K562 (cell line): ENCODE results near the gene ABHD17C. TPM values are rescaled to one million over a fixed set of nuclear protein-coding genes. Genes with fewer than 3 reads are reported as not detected.

ENCODE experiments used
- ATAC-seq: fragments of 200-7000 bp; cut with Tn5 transposase; 3 replicates; pipeline ENCODE4 v1.9.1; 2020; ENCODE audit warnings: moderate library complexity
- BruUV-seq: library from RNA; stranded (reverse); fragments of 400-500 nt; replicated peaks from 2 replicates; lab custom pipeline; 2021; lab: Mats Ljungman, UMichigan
- CTCF ChIA-PET: fragments of 300-600 bp; formaldehyde crosslinking; extraction: SDS; loops from one replicate; lab custom pipeline; 2021; ENCODE audit warnings: low intra/inter-chr PET ratio; lab: Yijun Ruan, JAX
- POLR2A ChIA-PET: fragments of 300-600, 350-650 bp; sonication (Branson Sonifier 250); formaldehyde crosslinking; extraction: SDS; loops from one replicate; lab custom pipeline; 2021; ENCODE audit warnings: antibody characterized with exemption, inconsistent platforms; lab: Yijun Ruan, JAX
- DNase-seq, 4 experiments: peaks; one replicate each; pipeline versions ENCODE4 v3.0.0 to v3.0.0-alpha.2; 2011 to 2018; ENCODE audit warnings: low spot score in 3 of 4, mixed read lengths in 3 of 4; ENCODE audit errors: extremely low read depth in 1 of 4
- FAIRE-seq: peaks from 2 replicates; lab custom pipeline; 2011; peaks lifted over from hg19 to GRCh38; lab: Jason Lieb, UNC
- H2AFZ ChIP-seq: 2 replicates; pipeline ENCODE4 v1.6.0; 2011; ENCODE audit warnings: low read depth, low read length, control low read depth, inconsistent platforms
- H3K27ac ChIP-seq: fragments of 200-600 bp; 3 replicates; pipeline ENCODE4 v1.8.0; 2011; ENCODE audit warnings: low read depth, mild to moderate bottlenecking, control low read depth, inconsistent platforms, low read length, moderate library complexity, mixed read lengths; ENCODE audit errors: extremely low read depth
- H3K27me3 ChIP-seq, 2 experiments: fragments of 300-600 bp in 1 of 2; 2 replicates in 1 of 2; 3 replicates in 1 of 2; pipeline versions ENCODE4 v1.6.0 to v1.8.0; 2011; ENCODE audit warnings: inconsistent platforms in 2 of 2, low read length in 2 of 2, mild to moderate bottlenecking in 1 of 2, mixed read lengths in 1 of 2, moderate library complexity in 1 of 2; ENCODE audit not compliant: control insufficient read depth in 2 of 2, insufficient read depth in 2 of 2
- H3K36me3 ChIP-seq: fragments of 300-600 bp; 3 replicates; pipeline ENCODE4 v1.8.0; 2011; ENCODE audit warnings: mild to moderate bottlenecking, low read length, inconsistent platforms; ENCODE audit not compliant: control insufficient read depth, insufficient read depth
- H3K4me1 ChIP-seq, 2 experiments: fragments of 200-600 bp in 1 of 2; replicated peaks in 1 of 2; 2 replicates in 1 of 2; 3 replicates in 1 of 2; pipeline versions ENCODE4 v1.5.1 to v1.8.0; 2011; ENCODE audit warnings: inconsistent platforms in 2 of 2, low read length in 2 of 2, mild to moderate bottlenecking in 1 of 2, mixed read lengths in 1 of 2, moderate library complexity in 1 of 2; ENCODE audit not compliant: control insufficient read depth in 2 of 2, insufficient read depth in 2 of 2
- H3K4me2 ChIP-seq: 2 replicates; pipeline ENCODE4 v1.6.1; 2011; ENCODE audit warnings: low read length, control low read depth, inconsistent platforms, mixed read lengths; ENCODE audit not compliant: insufficient read depth
- H3K4me3 ChIP-seq: fragments of 200-600 bp; sonication (generic), shearing (Covaris generic); 2 replicates; pipeline ENCODE4 v1.5.1; 2016; ENCODE audit warnings: control low read depth, inconsistent platforms
- H3K79me2 ChIP-seq: fragments of 200-600 bp; 3 replicates; pipeline ENCODE4 v1.8.0; 2011; ENCODE audit warnings: low read length, inconsistent platforms; ENCODE audit not compliant: control insufficient read depth, insufficient read depth
- H3K9ac ChIP-seq, 2 experiments: 2 replicates each; pipeline versions ENCODE4 v1.6.0 to v1.6.1; 2011; ENCODE audit warnings: low read depth in 2 of 2, low read length in 2 of 2, control low read depth in 1 of 2, inconsistent platforms in 1 of 2, mild to moderate bottlenecking in 1 of 2, mixed read lengths in 1 of 2; ENCODE audit not compliant: insufficient read depth in 1 of 2
- H3K9me1 ChIP-seq: one replicate; pipeline ENCODE4 v1.6.0; 2011; ENCODE audit warnings: inconsistent platforms, mild to moderate bottlenecking, low read length, moderate library complexity; ENCODE audit not compliant: control insufficient read depth, insufficient read depth
- H3K9me3 ChIP-seq: replicated peaks from 2 replicates; pipeline ENCODE4 v1.5.1; 2011; ENCODE audit warnings: low read depth, low read length, inconsistent platforms; ENCODE audit not compliant: control insufficient read depth, insufficient read depth
- H4K20me1 ChIP-seq: replicated peaks from 2 replicates; pipeline ENCODE4 v1.6.1; 2011; ENCODE audit warnings: low read length, inconsistent platforms, mixed read lengths; ENCODE audit not compliant: control insufficient read depth, insufficient read depth
- HDGF ChIP-seq: fragments of 450-650 bp; IDR thresholded peaks from 2 replicates; pipeline ENCODE4 v1.6.1; 2016
- RFX1 ChIP-seq: fragments of 450-650 bp; IDR thresholded peaks from 2 replicates; pipeline ENCODE4 v1.6.1; 2016; ENCODE audit warnings: mild to moderate bottlenecking, moderate library complexity
- SRSF1 ChIP-seq: fragments of 200-400 bp; formaldehyde crosslinking; IDR thresholded peaks from 2 replicates; pipeline ENCODE4 v1.6.1; 2017; ENCODE audit warnings: mild to moderate bottlenecking, low read depth, low read length, moderate library complexity
- TAF15 ChIP-seq: fragments of 200-400 bp; formaldehyde crosslinking; IDR thresholded peaks from 2 replicates; pipeline ENCODE4 v1.6.1; 2017; ENCODE audit warnings: mild to moderate bottlenecking, low read depth, low read length, moderate library complexity
- TAL1 ChIP-seq: fragments of 450-650 bp; IDR thresholded peaks from 2 replicates; pipeline ENCODE4 v1.6.1; 2016; ENCODE audit warnings: mild to moderate bottlenecking
- TCF3 ChIP-seq: sonication (generic); formaldehyde crosslinking; IDR thresholded peaks from 2 replicates; pipeline ENCODE4 v1.4.0; 2020; ENCODE audit warnings: mild to moderate bottlenecking, missing genetic modification reagents
- ZNF354B ChIP-seq: fragments of 250-450 bp; sonication (Bioruptor Pico); IDR thresholded peaks from 2 replicates; pipeline ENCODE4 v1.4.0; 2020
- WGBS: fragments of 100-300 bp; shearing (Covaris generic); methylation state at CpG from one replicate; pipeline ENCODE4 v1.1.6; 2016; ENCODE audit warnings: low coverage, mixed read lengths; ENCODE audit not compliant: insufficient coverage; ENCODE audit errors: missing lambda C conversion rate; 5-methylcytosine and 5-hydroxymethylcytosine counted together
- in situ Hi-C: fragments of 300-500 bp; cut with MboI; formaldehyde crosslinking; loops from 4 replicates; pipeline ENCODE4 v1.15.0; 2018; ENCODE audit warnings: inconsistent platforms, mixed read lengths
- intact Hi-C: fragments of 100-400 bp; cut with micrococcal nuclease; formaldehyde crosslinking; loops from 2 replicates; pipeline ENCODE4 v1.14.2; 2022
- polyA plus RNA-seq, 8 experiments: library from polyadenylated mRNA; depleted of rRNA in 4 of 8; stranded (reverse) in 5 of 8; unstranded in 3 of 8; fragments of >200 nt; fragmentation: Nextera tagmentation in 2 of 8; fragmentation: Illumina TruSeq in 1 of 8; extraction: Ambion mirVana in 2 of 8; extraction: Trizol in 1 of 8; gene quantifications; 2 replicates each; pipeline versions ENCODE4 v1.2.1 to v1.2.3, GENCODE V29; 2011 to 2014; ENCODE audit warnings: inconsistent platforms in 1 of 8, missing spikeins in 1 of 8
- total RNA-seq, 7 experiments: library from RNA; depleted of rRNA in 6 of 7; stranded (reverse); fragments of >200 nt in 6 of 7; fragmentation: Illumina TruSeq in 2 of 7; extraction: Trizol in 2 of 7; gene quantifications; 2 replicates each; pipeline versions ENCODE4 v1.2.1 to v1.2.3, GENCODE V29; 2011 to 2021; ENCODE audit warnings: low replicate concordance in 1 of 7
- TF ChIP-seq, protein P1 (sequence below): fragments of 450-650 bp; IDR thresholded peaks from 2 replicates; pipeline ENCODE4 v1.6.1; 2018; ENCODE audit warnings: mild to moderate bottlenecking, low read depth; ENCODE audit not compliant: partially characterized antibody

The ABHD17C gene
- total and polyA plus RNA-seq, 9 of the 15 experiments (the other 6 are each of a cell fraction or from before 2014, with no cell fraction given) = 0.04 to 0.42 (median 0.19) TPM; not detected in 1

DNA sequence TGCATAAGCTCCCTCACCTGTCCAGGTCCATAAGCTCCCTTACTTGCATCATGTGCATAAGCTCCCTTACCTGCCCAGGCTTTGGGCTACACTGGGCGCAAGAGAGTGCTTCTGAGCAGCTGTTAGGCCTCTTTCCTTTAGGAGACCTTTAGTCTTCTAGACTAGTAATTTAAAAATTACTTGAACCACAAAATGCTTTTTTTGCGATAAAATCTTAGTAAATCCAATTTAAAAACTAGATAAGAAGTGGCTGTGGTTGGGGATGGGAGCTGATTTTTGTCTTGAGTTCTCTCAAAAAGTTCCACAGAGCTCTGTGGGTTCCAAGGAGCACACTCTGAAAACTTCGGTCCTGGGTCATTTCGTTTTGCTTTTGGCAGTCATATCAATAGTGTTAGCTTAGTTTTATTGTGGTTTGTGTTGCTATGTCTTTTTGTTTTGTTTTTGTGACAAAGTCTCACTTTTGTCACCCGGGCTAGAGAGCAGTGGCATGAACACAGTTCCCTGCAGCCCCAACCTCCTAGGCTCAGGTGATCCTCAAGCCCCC is 90.8 kb downstream of the ABHD17C start:
- ChIA-PET POLR2A (interaction anchor here (1.2 to 1.3 kb wide), 2 partner anchors 8 to 53 kb away, joined by 4 read pairs; no protein-coding TSS in a partner anchor), CTCF (no interaction called here)
- H4K20me1 ChIP-seq = peaks cover 6% of the 10 kb centered on the region; the same call in 1 of the 2 replicates
- H3K9me3 ChIP-seq = no peaks in the 10 kb centered on the region
- in situ Hi-C loops = no loop called here
- no peak for DNase-seq
- peaks cover 3 to 15% of the 10 kb centered on the region in 2 experiments; a peak in 3 of 5 replicates for H3K27me3 ChIP-seq
- no TSS peak for BruUV-seq
- WGBS = 0% methylated on average over 5 of the region's 5 CpGs
- no peaks in the 10 kb centered on the region for H3K4me1 ChIP-seq
- no peak for FAIRE-seq
- no peaks in the 10 kb centered on the region for H3K9me1 ChIP-seq
- no peaks in the 10 kb centered on the region for H3K36me3 ChIP-seq
- ATAC-seq = no peak
- no peak overlapping the region for H3K4me3 ChIP-seq
- H3K79me2 ChIP-seq = no peaks in the 10 kb centered on the region
- H2AFZ ChIP-seq = no peak overlapping the region
- no peak overlapping the region for H3K27ac ChIP-seq
- intact Hi-C loops = no loop called here
- no peak overlapping the region for H3K4me2 ChIP-seq
- no peak overlapping the region for H3K9ac ChIP-seq
- TF ChIP-seq HDGF = no peak
- TF ChIP-seq ZNF354B (CRISPR knock-in tag) = no peak
- no peak for TF ChIP-seq TAL1
- TF ChIP-seq, protein P1, sequence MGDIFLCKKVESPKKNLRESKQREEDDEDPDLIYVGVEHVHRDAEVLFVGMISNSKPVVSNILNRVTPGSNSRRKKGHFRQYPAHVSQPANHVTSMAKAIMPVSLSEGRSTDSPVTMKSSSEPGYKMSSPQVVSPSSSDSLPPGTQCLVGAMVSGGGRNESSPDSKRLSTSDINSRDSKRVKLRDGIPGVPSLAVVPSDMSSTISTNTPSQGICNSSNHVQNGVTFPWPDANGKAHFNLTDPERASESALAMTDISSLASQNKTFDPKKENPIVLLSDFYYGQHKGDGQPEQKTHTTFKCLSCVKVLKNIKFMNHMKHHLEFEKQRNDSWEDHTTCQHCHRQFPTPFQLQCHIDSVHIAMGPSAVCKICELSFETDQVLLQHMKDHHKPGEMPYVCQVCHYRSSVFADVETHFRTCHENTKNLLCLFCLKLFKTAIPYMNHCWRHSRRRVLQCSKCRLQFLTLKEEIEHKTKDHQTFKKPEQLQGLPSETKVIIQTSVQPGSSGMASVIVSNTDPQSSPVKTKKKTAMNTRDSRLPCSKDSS = no peak

DNA sequence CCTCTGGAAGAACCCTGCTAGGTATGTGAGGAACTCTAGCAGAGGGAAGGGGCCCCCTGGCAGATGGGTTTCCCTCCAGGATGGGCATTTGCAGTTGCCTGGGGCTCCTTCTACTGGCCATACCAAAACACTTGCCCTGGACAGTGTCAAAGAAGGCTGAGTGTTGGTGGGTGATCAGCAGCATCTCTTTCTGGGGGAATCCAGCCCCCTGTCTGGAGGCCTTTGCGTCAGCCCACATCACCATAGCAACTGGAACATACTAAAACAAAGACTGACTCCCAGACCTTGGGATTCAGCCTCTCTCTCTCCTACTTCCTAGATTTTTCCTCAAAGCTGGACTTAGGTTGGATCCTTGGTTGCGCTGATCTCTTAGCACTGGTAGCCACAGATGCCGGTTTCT is 92.2 kb downstream of the ABHD17C start:
- WGBS = 3% methylated on average over 3 of the region's 3 CpGs
- Histone ChIP-seq H3K4me2 (no peak overlapping the region), H3K9me3 (no peaks in the 10 kb centered on the region), H3K27ac (no peak overlapping the region), H3K9ac (no peak overlapping the region), H3K36me3 (no peaks in the 10 kb centered on the region), H3K4me1 (no peaks in the 10 kb centered on the region), H3K4me3 (no peak overlapping the region), H3K27me3 (peaks cover 5 to 21% of the 10 kb centered on the region in 2 experiments; a peak in 3 of 5 replicates)
- in situ Hi-C loops = no loop called here
- CTCF ChIA-PET = no interaction called here
- ATAC-seq (no peak), DNase-seq (no peak)
- TF ChIP-seq RFX1 (peak; percentile 36), TCF3 (no peak), TAF15 (no peak), SRSF1 (no peak)
- TF ChIP-seq, all 486 proteins: peak for 1
- POLR2A ChIA-PET = no interaction called here
- no TSS peak for BruUV-seq
- Histone ChIP-seq H3K79me2 (no peaks in the 10 kb centered on the region), H3K9me1 (no peaks in the 10 kb centered on the region), H4K20me1 (peaks cover 6% of the 10 kb centered on the region; the same call in 1 of the 2 replicates), H2AFZ (no peak overlapping the region)
- intact Hi-C loops = no loop called here
- FAIRE-seq = no peak
